Measurements from ENCODE around the gene CFAP210.

The CFAP210 gene

DNA sequence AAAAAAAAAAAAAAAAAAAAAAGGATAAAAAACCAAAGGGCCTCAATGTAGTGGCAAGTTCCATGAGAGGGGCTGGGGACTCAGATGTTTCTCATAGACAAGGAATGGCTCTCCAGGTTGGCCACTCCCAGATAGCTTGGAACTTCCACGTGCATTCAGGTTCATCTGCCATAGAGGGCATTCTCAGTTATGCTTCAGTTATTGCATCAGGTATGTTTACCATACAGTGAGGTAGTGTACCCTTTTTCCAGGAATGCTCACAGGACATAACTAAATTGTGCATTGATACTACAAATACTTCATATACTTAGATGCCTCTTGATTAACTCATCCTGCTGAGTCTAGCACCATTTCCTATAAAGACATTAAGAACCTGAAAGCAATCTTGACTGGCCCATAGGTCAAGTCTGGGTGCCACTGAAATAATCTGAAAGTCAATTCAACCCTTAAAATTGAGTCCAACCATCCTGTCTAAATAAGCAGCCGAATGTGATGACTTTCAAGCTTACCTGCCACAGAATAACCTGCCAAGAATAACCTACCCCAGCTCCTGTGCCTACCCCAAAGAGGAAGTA, 24.8 kb upstream of the CFAP210 start:
- H3K4me3 ChIP-seq (ENCODE audit: low read depth, low read length) = no peak overlapping the region
- TF ChIP-seq, protein P1, sequence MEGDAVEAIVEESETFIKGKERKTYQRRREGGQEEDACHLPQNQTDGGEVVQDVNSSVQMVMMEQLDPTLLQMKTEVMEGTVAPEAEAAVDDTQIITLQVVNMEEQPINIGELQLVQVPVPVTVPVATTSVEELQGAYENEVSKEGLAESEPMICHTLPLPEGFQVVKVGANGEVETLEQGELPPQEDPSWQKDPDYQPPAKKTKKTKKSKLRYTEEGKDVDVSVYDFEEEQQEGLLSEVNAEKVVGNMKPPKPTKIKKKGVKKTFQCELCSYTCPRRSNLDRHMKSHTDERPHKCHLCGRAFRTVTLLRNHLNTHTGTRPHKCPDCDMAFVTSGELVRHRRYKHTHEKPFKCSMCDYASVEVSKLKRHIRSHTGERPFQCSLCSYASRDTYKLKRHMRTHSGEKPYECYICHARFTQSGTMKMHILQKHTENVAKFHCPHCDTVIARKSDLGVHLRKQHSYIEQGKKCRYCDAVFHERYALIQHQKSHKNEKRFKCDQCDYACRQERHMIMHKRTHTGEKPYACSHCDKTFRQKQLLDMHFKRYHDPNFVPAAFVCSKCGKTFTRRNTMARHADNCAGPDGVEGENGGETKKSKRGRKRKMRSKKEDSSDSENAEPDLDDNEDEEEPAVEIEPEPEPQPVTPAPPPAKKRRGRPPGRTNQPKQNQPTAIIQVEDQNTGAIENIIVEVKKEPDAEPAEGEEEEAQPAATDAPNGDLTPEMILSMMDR (IDR thresholded peaks at IDR 0.05; ENCODE audit: low read depth, low read length, missing control alignments) = no peak
- DNase-seq (ENCODE audit: low read depth) = no peak

DNA sequence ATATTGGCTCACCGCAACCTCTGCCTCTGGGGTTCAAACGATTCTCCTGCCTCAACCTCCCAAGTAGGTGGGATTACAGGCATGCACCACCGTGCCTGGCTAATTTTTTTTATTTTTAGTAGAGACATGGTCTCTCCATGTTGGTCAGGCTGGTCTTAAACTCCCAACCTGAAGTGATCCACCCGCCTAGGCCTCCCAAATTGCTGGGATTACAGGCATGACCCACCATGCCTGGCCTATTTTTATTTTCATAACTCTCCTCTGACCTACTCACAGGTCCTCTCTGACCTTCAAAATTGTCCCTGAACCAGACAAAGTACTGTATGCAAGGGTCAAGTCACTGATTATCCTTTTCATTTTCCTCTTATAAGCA, 23.5 kb upstream of the CFAP210 start:
- DNase-seq (ENCODE audit: low read depth) = no peak
- no peak overlapping the region for H3K4me3 ChIP-seq (ENCODE audit: low read depth, low read length)
- TF ChIP-seq, protein P1 (IDR thresholded peaks at IDR 0.05; ENCODE audit: low read depth, low read length, missing control alignments) = no peak

DNA sequence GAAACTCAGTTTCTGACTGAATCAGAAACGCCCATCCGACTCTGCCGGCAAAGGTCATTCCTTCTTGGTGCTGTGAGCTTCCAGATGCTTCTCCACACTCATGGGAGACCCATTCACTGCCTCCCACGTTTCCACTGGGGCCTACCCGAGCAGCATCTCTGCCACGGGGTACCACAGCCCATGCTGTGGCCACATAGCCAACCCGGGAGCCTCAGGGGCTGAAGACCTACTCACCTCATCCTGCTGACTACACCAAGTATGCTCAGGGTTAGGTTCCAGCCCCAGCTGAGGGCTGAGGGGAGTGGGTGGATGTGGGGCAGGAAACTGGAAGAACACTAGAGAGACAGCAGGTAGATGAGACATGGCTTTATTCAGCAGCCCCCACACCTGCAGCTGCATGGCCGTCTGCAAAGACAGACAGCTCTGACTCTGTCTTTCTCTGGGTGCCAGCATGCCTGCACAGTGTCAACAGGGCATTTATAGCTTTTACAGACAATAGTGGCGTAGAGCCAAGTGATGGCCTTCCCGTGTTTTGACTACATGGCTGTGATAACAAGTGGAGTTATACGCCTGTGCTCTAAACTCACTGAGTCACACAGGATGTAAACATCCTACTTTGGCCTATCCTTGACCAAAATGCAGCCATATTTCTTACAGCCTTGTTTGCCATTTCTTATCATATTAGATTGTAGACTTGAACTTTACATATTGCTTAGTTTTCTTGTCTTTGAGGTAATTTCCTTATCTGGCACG, 22.9 kb upstream of the CFAP210 start:
- TF ChIP-seq, protein P1 (IDR thresholded peaks at IDR 0.05; ENCODE audit: low read depth, low read length, missing control alignments) = no peak
- H3K4me3 ChIP-seq (ENCODE audit: low read depth, low read length) = no peak overlapping the region
- DNase-seq (ENCODE audit: low read depth) = no peak

DNA sequence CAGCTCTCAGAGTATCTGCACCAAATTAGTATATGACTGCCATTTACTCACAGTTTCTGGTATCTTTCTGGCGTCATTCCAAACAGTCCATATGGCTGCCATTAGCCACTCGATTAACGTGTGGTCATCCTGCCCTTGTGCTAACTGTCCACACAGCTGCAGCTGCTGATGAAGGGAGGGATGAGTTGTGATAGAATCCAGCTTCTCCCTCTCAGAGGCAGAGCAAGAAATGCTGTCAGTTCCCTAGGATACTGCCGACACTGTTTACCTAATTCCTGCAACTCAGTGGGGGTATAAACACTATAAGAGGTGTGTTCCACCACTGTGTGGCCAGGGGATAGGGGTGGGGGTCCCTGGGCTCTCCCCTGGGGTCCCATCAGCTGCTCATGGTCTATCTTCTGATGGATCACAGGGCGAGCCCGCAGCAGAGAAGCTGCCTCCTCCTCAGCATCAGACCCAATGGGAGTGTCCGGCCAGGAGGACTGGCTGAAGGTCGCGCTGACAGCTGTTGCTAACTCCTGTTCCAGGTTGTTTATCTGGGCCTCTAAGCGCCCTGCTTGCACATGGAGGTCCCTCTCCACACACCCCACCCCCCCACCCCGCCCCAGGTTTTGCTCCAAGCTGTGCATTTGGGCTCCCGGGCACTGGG, 22.2 kb upstream of the CFAP210 start:
- H3K4me3 ChIP-seq (ENCODE audit: low read depth, low read length) = no peak overlapping the region
- DNase-seq (ENCODE audit: low read depth) = no peak
- TF ChIP-seq, protein P1 (IDR thresholded peaks at IDR 0.05; ENCODE audit: low read depth, low read length, missing control alignments) = no peak

DNA sequence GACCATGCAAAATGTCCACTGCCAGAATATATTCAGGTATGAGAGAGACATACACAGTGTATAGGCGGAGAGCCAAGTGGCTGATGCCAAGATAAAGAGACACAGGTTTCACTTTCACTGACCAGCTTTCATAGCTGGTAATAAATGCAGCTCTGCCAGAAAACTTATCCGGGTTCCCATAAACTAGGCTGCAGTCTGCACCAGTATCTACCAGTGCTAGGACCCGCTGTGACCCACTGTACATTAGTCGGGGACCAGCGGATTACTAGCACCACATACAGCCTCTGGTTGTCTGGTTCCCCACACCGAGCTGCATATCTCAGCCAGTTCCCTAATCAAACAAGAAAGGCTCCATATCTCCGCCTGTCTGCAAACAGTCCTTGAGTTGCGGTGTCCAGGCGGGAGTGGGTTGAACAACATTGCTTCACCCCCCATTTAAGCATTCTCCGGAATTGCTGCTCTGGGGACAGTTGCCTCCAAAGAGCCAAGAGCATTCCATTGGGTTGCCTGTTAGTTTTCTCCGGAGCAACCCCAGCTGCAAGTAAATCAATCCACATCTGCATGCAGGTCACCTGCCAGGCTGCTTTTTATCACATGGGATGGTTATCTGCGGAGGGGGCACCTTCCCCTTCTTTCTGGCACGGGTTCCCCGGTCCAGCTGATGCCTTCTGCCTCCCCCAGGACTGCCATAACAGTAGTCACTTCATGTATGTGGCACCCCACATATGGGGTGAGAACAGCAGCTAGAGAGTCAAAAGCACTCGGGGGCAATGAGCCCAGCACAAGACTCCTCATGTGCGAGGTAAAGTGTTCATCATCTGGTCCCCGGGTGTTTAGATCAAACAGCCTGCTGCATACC, 21.4 kb upstream of the CFAP210 start:
- no peak for DNase-seq (ENCODE audit: low read depth)
- H3K4me3 ChIP-seq (ENCODE audit: low read depth, low read length) = no peak overlapping the region
- TF ChIP-seq, protein P1 (IDR thresholded peaks at IDR 0.05; ENCODE audit: low read depth, low read length, missing control alignments) = no peak

DNA sequence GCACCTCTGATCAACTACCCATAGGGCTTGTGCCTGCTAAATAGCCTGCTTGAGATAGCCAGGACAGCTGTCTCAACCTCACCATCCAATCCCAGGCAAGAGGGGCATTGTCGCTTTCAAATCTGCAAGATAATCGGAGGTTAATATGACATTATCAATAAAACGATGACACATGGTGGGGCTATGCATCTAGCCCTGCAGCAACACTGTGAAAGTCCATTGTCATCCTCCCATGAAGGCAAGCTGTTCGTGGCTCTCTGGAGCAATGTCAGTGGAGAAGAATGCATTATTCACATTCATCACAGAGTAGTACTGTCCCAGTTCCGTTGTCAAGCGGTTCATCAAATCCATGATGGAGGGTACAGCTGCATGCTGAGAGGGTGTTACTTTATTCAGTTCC, 20.5 kb upstream of the CFAP210 start:
- DNase-seq (ENCODE audit: low read depth) = no peak
- TF ChIP-seq, protein P1 (IDR thresholded peaks at IDR 0.05; ENCODE audit: low read depth, low read length, missing control alignments) = no peak
- no peak overlapping the region for H3K4me3 ChIP-seq (ENCODE audit: low read depth, low read length)

Measured in GM12864 (cell line).